Mesendoderm (in vitro differentiated cells): ENCODE results near the gene TMC6.

ENCODE experiments used
- DNase-seq: peaks from one replicate; pipeline ENCODE4 v3.0.0; 2013
- H2AK5ac ChIP-seq: 2 replicates; pipeline ENCODE4 v1.6.1; 2013; ENCODE audit warnings: low read length, inconsistent platforms
- H2BK120ac ChIP-seq: 2 replicates; pipeline ENCODE4 v1.6.1; 2013; ENCODE audit warnings: low read depth, mild to moderate bottlenecking, low read length, moderate library complexity, mixed read lengths
- H2BK15ac ChIP-seq: replicated peaks from 2 replicates; pipeline ENCODE4 v1.6.1; 2013; ENCODE audit warnings: low read depth, mild to moderate bottlenecking, moderate library complexity
- H2BK5ac ChIP-seq: 2 replicates; pipeline ENCODE4 v1.6.1; 2013; ENCODE audit warnings: low read length, inconsistent platforms
- H3K18ac ChIP-seq: 2 replicates; pipeline ENCODE4 v1.6.1; 2013; ENCODE audit warnings: mild to moderate bottlenecking, low read length, mixed read lengths
- H3K23ac ChIP-seq: one replicate; pipeline ENCODE4 v1.6.1; 2013; ENCODE audit warnings: low read length
- H3K27ac ChIP-seq: 2 replicates; pipeline ENCODE4 v1.5.1; 2013; ENCODE audit warnings: low read depth, mild to moderate bottlenecking, inconsistent platforms, low read length, moderate library complexity
- H3K27me3 ChIP-seq: 2 replicates; pipeline ENCODE4 v1.6.1; 2013; ENCODE audit warnings: low read length, control low read depth, mild to moderate bottlenecking, inconsistent platforms; ENCODE audit not compliant: insufficient read depth, poor library complexity
- H3K36me3 ChIP-seq: 2 replicates; pipeline ENCODE4 v1.6.1; 2013; ENCODE audit warnings: low read length, inconsistent platforms; ENCODE audit not compliant: control insufficient read depth, insufficient read depth
- H3K4ac ChIP-seq: one replicate; pipeline ENCODE4 v1.6.1; 2013; ENCODE audit warnings: low read depth, mild to moderate bottlenecking, low read length, moderate library complexity
- H3K4me1 ChIP-seq: 2 replicates; pipeline ENCODE4 v1.6.1; 2013; ENCODE audit warnings: low read depth, low read length, inconsistent platforms; ENCODE audit not compliant: control insufficient read depth
- H3K4me2 ChIP-seq: 2 replicates; pipeline ENCODE4 v1.6.1; 2013; ENCODE audit warnings: low read length
- H3K4me3 ChIP-seq: 2 replicates; pipeline ENCODE4 v1.5.1; 2013; ENCODE audit warnings: mild to moderate bottlenecking, low read length
- H3K56ac ChIP-seq: one replicate; pipeline ENCODE4 v1.6.1; 2013; ENCODE audit warnings: low read length
- H3K79me1 ChIP-seq: 2 replicates; pipeline ENCODE4 v1.6.1; 2013; ENCODE audit warnings: low read length, inconsistent platforms
- H3K79me2 ChIP-seq: 2 replicates; pipeline ENCODE4 v1.6.1; 2013; ENCODE audit warnings: mild to moderate bottlenecking, low read length; ENCODE audit not compliant: control insufficient read depth, insufficient read depth
- H3K9ac ChIP-seq: 2 replicates; pipeline ENCODE4 v1.6.1; 2013; ENCODE audit warnings: low read length, inconsistent platforms
- H4K5ac ChIP-seq: one replicate; pipeline ENCODE4 v1.6.1; 2013; ENCODE audit warnings: low read length
- H4K8ac ChIP-seq: one replicate; pipeline ENCODE4 v1.6.1; 2013; ENCODE audit warnings: low read depth, mild to moderate bottlenecking, control low read depth, low read length, moderate library complexity
- WGBS: extraction: QIAGEN DNeasy Blood & Tissue Kit; methylation state at CpG from one replicate; pipeline ENCODE4 v1.1.7; 2013; ENCODE audit warnings: low lambda C conversion rate, missing lambda C conversion rate; ENCODE audit not compliant: insufficient coverage; ENCODE audit errors: extremely low coverage; 5-methylcytosine and 5-hydroxymethylcytosine counted together

Gene TMC6

DNA sequence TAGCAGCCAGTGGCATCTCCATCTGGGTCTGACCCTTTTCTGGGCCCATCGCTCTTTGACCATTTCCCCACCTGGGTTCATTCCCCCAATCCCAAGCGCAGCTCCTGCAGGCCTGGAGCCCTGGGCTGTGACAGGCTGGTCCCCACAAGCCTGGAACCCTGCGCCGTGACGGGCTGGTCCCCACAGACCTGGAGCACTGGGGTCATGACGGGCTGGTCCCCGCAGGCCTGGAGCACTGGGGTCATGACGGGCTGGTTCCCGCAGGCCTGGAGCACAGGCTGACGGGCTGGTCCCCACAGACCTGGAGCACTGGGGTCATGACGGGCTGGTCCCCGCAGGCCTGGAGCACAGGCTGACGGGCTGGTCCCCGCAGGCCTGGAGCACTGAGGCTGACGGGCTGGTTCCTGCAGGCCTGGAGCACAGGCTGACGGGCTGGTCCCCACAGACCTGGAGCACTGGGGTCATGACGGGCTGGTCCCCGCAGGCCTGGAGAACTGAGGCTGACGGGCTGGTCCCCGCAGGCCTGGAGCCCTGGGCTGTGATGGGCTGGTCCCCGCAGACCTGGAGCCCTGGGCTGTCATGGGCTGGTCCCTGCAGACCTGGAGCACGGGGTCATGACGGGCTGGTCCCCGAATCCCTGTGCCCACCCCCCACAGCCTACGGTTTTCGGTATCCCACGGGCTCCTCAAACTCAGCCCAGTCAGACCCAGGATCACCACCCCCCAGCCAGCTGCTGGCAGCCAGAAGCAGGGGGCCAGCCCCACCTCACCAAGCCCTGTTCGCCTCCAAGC lies 16.6 kb downstream of the TMC6 start:
- DNase-seq = no peak
- Histone ChIP-seq H4K5ac (no peak overlapping the region), H3K27ac (no peak overlapping the region), H2BK5ac (no peak overlapping the region), H2BK120ac (no peak overlapping the region), H3K9ac (no peak overlapping the region), H3K79me1 (peaks cover 1% of the 10 kb centered on the region), H3K23ac (no peak overlapping the region), H3K56ac (no peak overlapping the region), H3K4me1 (no peaks in the 10 kb centered on the region), H3K4ac (no peak overlapping the region), H3K36me3 (peaks cover 9% of the 10 kb centered on the region), H3K4me3 (no peak overlapping the region), H2AK5ac (no peak overlapping the region), H3K79me2 (no peaks in the 10 kb centered on the region), H3K27me3 (no peaks in the 10 kb centered on the region), H4K8ac (no peak overlapping the region), H2BK15ac (no peak overlapping the region), H3K4me2 (no peak overlapping the region), H3K18ac (no peak overlapping the region)
- no CpG with 5 or more reads among the region's 28 CpGs for WGBS

DNA sequence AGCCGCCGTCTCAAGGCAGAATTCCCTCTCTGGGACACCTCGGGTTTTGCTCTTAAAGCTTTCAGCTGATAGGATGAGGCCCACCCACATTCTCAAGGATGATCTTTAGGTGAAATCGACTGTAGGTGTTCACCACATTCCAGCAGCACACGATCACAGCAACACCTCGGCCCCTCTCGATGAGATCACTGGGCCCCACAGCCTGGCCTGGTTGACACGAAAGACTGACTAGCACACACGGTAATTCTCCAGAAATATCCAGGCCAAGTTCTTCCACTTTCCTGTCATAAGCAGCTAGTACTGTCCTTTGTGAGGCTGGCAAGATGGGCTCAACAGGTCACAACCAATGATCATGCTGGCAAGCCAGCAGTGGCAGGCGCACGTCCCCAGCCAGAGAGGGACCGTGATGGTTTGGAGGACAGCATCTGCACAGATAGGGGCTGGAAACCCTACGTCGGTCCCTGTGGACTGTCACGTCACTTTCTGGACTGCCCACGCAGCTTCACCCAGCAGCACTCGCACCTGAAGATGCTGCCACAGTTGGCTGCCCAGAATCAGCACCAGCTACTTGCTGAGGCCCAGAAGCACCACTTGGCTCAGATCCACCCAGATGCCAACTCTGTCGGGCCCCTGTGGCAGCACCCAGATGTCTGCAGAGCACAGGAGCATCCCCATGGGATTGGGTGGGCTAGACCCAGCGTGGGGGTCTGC lies 17.4 kb downstream of the TMC6 start:
- Histone ChIP-seq H3K18ac (no peak overlapping the region), H3K36me3 (peaks cover 9% of the 10 kb centered on the region), H3K27me3 (no peaks in the 10 kb centered on the region), H2BK120ac (no peak overlapping the region), H3K79me2 (no peaks in the 10 kb centered on the region), H3K4ac (no peak overlapping the region), H2AK5ac (no peak overlapping the region), H4K8ac (no peak overlapping the region), H2BK15ac (no peak overlapping the region), H3K4me2 (no peak overlapping the region), H3K9ac (no peak overlapping the region), H3K23ac (no peak overlapping the region), H3K56ac (no peak overlapping the region), H4K5ac (no peak overlapping the region), H3K27ac (no peak overlapping the region), H3K4me3 (no peak overlapping the region), H3K79me1 (peaks cover 1% of the 10 kb centered on the region), H3K4me1 (no peaks in the 10 kb centered on the region), H2BK5ac (no peak overlapping the region)
- DNase-seq = no peak
- WGBS = no CpG with 5 or more reads among the region's 19 CpGs

DNA sequence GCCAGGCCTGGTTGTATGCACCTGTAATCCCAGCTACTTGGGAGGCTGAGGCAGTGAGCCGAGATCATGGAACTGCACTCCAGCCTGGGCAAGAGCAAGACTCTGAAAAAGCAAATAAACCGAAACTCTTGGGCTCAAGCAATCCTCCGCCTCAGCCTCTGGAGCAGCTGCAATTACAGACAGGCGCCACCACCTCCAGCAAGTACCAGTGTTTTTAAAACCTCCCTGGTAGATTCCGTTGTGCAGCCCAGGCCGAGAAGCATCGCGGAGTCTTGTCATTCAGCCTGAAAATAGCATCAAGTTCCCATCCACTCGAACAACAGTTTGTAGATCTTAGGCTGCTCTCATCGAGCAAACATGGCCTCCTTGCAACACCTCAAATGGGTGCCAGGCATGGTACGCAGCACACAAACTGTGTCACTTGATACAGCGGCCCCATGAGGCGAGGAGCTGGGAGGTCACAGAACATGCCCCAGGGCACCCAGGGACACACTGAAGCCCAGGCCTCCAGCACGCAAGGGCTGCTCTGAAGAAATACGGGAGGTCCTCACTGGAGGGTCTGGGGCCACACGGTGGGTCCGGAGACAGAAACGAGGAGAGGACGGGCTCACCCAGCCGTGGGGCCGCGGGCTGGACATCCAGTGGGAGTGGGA lies 18.1 kb downstream of the TMC6 start:
- Histone ChIP-seq H3K79me2 (no peaks in the 10 kb centered on the region), H2BK120ac (no peak overlapping the region), H3K56ac (no peak overlapping the region), H3K23ac (no peak overlapping the region), H3K4me1 (no peaks in the 10 kb centered on the region), H2BK15ac (no peak overlapping the region), H3K36me3 (peaks cover 9% of the 10 kb centered on the region), H3K4me3 (no peak overlapping the region), H4K5ac (no peak overlapping the region), H3K27me3 (no peaks in the 10 kb centered on the region), H2BK5ac (no peak overlapping the region), H3K18ac (no peak overlapping the region), H3K9ac (no peak overlapping the region), H3K27ac (no peak overlapping the region), H3K4ac (no peak overlapping the region), H3K4me2 (no peak overlapping the region), H3K79me1 (peaks cover 1% of the 10 kb centered on the region), H2AK5ac (no peak overlapping the region), H4K8ac (no peak overlapping the region)
- WGBS = no CpG with 5 or more reads among the region's 22 CpGs
- no peak for DNase-seq

DNA sequence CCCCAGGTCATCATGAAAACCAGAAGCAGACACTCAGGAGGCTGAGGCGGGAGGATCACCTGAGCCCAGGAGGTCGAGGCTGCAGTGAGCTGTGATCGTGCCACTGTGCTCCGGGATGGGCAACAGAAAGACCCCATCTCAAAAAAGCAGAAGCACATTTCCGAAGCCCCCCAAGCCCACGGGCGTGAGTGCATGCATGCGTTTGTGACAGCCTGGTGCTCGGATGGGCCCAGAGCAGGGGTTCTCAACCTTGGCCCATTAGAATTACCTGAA lies 19.1 kb downstream of the TMC6 start:
- WGBS = no CpG with 5 or more reads among the region's 9 CpGs

DNA sequence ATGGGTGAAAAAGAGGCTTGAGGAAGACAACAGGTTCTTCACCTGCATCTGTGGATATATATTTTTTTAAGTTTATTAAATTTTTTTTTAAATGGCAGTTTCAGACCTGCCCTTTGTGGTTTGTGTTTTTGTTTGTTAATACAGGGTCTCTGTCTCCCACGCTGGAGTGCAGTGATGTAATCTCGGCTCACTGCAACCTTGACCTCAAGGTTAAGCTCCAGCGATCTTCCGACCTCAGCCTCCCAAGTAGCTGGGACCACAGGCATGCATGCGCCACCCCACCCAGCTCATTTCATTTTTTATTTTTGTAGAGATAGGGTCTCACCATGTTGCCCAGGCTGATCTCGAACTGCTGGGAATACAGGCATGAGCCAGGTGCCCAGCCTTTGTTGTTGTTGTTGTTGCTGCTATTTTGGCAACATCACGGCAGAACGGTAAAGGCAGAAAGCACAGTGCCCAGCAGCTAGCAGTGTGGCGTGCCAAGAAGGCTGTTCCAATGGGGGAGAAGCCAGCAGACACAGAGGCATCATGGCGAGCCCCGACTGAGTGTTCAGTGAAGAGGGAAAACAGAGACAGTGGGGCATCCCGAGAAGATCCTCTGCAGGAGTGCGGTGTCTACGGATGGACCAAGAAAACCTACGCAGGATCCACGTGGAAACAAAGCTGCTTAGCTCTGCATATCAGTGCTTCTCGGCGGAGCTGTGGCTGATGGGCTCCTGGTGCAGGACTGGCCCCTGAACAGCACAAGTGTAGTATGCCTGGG lies 19.6 kb downstream of the TMC6 start:
- no peak for DNase-seq
- no peak overlapping the region for H2BK5ac ChIP-seq
- no peaks in the 10 kb centered on the region for H3K27me3 ChIP-seq
- H3K18ac ChIP-seq = no peak overlapping the region
- no peak overlapping the region for H2AK5ac ChIP-seq
- H4K8ac ChIP-seq = no peak overlapping the region
- H3K9ac ChIP-seq = no peak overlapping the region
- H2BK120ac ChIP-seq = no peak overlapping the region
- H3K4ac ChIP-seq = no peak overlapping the region
- H2BK15ac ChIP-seq = no peak overlapping the region
- H3K4me3 ChIP-seq = no peak overlapping the region
- H3K36me3 ChIP-seq = peaks cover 9% of the 10 kb centered on the region
- no peak overlapping the region for H3K56ac ChIP-seq
- no peak overlapping the region for H3K23ac ChIP-seq
- H3K4me1 ChIP-seq = no peaks in the 10 kb centered on the region
- H3K79me1 ChIP-seq = peaks cover 1% of the 10 kb centered on the region
- H3K27ac ChIP-seq = no peak overlapping the region
- H3K79me2 ChIP-seq = no peaks in the 10 kb centered on the region
- no peak overlapping the region for H3K4me2 ChIP-seq
- H4K5ac ChIP-seq = no peak overlapping the region
- no CpG with 5 or more reads among the region's 18 CpGs for WGBS

More for the DNA sequence above, 19.1 kb downstream of the TMC6 start:
- no peak overlapping the region for H4K8ac ChIP-seq
- H3K27ac ChIP-seq = no peak overlapping the region
- no peak overlapping the region for H2BK120ac ChIP-seq
- H3K79me2 ChIP-seq = no peaks in the 10 kb centered on the region
- H2BK5ac ChIP-seq = no peak overlapping the region
- peaks cover 9% of the 10 kb centered on the region for H3K36me3 ChIP-seq
- H3K23ac ChIP-seq = no peak overlapping the region
- no peaks in the 10 kb centered on the region for H3K4me1 ChIP-seq
- H3K4ac ChIP-seq = no peak overlapping the region
- H3K4me2 ChIP-seq = no peak overlapping the region
- no peak for DNase-seq
- H4K5ac ChIP-seq = no peak overlapping the region
- H2BK15ac ChIP-seq = no peak overlapping the region
- H3K56ac ChIP-seq = no peak overlapping the region
- H3K4me3 ChIP-seq = no peak overlapping the region
- H3K79me1 ChIP-seq = peaks cover 1% of the 10 kb centered on the region
- H3K18ac ChIP-seq = no peak overlapping the region
- no peak overlapping the region for H2AK5ac ChIP-seq
- H3K9ac ChIP-seq = no peak overlapping the region
- no peaks in the 10 kb centered on the region for H3K27me3 ChIP-seq
